NCI-H526 (cell line): Measurements from ENCODE around the gene PLOD2.

Source experiments
- DNase-seq, 2 experiments: peaks; one replicate each; lab custom pipeline; 2025; lab: John Stamatoyannopoulos, UW

PLOD2 gene

DNA sequence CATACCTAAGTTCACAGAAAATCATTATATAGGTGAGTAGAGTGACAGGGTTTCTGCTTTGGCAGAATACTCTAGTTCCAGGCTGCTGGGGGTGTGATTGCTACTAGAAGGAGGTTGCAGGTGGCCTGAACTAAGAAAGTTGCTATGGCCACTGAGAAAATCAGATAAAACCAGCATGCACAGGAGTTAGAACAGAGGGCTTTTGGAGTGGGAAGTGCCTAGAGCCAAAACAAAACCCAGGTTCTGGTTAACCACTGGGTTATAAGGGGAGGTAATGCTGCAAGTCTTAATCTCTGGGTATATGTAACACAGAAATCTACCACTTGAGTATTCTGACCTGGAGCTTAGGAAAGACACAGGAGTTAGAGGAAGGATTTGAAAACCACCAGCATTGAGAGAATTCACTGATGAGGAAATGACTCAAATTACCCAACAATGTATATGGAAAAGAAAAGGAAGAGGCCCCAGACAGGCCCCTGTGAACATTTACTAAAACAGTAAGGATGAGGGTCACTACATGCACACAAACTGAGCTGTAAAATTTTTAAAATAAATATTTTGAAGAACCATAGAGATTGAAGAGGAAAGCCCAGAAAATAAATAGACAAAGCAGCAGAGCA is 60.0 kb downstream of the PLOD2 start:
- DNase-seq = no peak

DNA sequence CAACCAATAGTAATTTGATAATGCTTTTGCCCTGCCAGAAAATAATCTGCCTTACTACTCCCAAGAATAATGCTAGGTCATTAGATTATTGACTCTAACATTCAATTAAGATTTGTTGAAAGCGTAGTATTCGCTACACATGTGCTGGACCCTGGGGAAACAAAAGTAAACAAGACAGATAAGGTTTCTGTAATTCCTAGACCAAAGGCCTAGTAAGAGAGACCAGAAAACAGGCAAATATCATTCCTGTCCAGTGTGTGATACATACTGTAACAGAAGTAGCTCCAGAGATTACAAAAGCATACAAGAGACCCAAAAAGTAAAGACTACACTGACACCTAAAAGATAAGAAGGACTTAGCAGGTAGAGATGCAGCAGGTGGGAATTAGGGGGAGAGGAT is 60.8 kb downstream of the PLOD2 start:
- no peak for DNase-seq

DNA sequence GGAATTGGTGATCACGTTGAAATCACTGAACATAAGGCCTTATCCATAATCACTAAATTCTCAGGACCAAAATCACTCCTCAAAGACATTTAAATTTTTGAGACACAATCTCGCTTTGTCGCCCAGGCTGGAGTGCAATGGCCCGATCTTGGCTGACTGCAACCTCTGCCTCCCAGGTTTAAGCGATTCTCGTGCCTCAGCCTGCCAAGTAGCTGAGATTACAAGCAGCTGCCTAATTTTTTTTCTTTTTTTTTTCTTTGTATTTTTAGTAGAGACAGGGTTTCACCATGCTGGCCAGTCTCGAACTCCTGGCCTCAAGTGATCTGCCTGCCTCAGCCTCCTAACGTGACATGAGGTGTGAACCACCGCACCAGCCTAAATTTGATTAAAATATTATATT is 61.7 kb downstream of the PLOD2 start:
- no peak for DNase-seq

DNA sequence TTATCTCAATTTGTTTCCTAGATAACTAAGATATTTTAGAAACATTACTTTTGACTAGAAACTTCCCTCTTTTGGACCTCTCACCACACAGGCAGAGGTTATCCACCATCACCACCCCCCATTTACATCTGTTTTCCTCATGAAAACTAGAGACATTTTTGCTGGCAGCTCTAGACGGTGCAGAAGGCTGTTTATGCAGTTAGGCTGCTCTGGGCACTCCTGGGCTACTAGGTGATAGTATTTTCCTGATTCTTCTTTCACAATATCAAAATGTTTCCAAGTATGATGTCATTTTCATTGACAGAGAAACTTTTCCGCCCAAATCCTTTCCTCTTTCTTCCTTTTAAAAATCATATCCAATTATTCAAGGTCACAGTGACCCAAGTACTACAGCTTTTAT is 67.1 kb downstream of the PLOD2 start:
- no peak for DNase-seq

DNA sequence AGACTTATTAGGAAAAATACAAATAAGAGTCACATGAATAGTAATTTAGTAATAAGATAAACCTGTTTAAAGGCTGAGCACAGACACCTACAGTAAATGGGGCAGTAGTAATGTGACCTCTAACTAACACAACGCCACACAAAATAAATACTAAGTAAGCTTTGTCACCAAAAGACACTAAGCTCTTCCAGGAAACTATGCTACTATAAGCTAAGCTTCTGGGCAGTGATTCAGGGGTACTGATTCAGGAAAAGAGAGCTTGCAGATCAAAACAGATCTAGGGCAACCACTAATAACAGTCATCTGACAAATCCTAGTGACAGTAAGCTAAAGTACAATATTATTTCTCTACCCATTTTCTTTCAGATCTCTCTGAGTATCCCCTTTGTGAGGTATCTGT is 68.8 kb downstream of the PLOD2 start:
- no peak for DNase-seq

DNA sequence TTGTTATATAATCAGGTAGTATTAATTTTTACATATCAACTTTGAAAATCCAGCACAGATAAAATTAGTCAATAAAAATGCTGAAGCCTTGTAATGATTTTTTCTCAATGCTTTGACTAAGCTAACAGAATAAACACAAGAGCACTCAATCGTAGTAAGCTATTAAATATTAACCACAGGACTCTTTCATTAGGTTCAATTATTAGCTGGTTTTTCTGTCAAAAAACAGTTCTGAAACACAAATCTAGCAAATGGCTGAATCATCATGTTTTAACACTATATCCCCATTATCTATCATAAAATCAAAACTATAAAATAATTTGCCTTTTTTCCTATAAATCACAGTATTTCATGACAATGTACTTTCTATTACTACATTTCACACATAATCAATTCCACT is 69.6 kb downstream of the PLOD2 start:
- no peak for DNase-seq

DNA sequence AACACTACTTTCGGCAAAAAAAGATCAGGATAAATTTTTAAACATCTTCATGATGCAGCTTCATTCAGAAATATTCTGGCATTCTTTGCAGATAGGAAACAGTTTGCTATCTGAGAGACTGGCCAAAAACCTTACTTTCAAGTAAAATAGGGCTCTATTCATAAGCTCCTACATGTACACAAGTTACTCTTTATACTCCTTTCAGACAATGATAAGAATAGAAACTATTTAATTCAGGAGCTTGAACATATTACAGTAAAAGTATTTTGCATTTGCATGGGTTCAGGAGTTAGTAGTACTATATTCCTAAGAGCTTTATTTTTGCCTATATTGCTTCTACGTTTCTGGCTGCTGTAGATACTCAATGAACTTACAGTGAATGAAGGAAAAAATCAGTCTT is 70.5 kb downstream of the PLOD2 start:
- DNase-seq = no peak

DNA sequence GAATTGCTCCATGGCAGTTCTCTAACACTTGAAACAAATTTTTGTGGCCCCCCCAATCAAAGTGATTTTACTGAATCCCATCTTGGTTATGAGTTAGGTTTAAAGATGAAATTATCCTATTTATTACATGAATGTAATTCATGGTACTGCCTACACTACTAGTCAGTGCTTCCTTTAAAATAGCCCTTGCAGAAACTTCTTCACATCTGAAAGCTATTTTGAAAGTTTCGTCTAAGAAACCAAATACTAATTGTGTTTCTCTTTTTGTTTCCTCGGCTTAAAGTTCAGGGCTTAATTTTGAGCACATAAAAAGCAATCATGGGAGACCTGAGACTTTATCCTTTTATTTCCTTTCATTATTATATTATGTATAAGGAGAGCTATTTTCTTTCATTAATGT is 72.1 kb downstream of the PLOD2 start:
- DNase-seq = no peak

DNA sequence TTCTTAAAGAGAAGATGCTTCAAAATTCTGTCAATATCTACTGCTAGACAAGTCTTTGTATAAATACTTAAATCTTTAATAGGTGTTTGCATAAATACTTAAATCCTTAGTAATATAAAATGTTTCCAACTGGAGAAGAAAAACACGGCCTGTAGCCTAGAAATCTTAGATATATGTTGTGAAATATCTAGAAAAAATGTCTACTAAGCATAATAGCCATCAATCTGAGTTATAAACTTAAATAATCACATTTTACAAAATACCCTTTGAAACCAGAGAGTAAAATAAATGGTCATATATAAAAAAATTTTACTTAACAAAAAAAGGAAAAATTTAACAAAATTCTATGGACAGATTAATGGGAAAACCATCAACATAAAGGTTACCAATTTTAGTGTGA is 73.9 kb downstream of the PLOD2 start:
- DNase-seq = no peak

DNA sequence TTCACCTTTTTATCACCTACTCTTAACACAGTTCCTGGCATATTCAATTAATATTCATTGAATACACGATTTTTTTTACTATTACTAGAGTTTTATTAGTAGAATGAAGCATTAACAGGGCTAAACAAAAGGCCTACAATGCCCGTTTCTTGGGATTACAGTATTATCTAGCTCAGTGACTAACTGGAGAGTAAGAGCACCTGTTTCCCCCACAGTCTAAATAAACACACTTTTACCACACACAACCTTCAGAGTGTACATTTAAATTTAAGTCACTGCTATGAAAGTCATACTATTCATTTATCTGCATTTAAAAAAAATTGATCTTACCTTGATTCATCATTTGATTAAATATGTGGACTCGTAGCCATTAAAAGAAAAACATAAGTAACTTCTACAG is 74.8 kb downstream of the PLOD2 start:
- no peak for DNase-seq

DNA sequence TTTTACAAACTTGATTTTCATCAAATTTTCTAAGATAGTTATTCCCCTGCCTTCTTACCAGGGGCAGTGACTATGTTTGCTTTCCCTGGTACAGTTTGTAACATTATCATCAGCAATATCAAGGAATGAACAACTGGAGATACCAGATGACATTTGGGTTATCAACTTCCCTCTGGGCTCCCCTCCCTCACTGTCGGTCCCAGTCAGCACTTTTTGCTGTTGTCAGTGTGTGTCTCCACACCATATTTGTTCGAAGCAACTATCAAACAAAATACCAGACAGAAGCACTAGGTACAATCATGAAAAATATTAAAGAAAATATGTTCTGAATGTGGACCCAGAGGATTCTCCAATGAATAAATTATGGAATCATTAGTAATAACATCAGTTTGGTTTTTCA is 75.3 kb downstream of the PLOD2 start:
- DNase-seq = no peak

DNA sequence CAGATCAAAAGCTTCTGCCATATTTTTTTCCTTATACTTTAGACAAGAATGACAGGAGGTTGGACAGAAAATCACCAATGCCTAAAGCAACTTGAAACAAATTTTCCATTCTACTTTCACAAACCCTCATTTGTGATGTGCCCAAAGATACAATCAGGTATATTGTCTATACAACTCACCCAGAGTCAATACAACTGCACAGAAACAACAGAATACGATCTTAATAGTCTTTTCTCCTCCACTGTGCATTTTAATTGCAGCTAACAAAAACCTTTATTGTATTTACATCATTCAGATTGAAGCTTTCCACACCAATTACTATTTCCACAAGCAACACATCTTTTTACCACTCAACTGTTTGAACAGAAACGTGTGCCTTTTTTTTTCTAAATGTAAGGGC is 80.4 kb downstream of the PLOD2 start:
- DNase-seq = no peak

DNA sequence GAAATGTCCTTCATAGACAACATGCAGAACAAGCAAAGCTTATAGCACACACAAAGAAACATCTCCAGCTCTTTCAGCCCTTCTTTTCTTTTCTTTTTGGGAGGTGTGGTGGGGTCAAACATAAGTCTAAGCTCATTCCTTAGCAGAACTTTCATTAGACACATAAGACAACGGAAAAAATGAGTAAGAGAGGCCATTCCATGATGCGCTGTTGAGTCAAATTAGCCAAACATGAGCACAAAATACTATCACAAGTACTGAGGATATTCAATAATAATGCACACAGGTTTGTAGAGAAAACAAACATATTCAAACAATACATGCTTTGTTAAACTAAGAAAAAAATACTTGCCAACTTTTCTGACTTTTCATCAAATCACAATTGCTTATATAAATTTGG is 83.0 kb downstream of the PLOD2 start:
- no peak for DNase-seq

DNA sequence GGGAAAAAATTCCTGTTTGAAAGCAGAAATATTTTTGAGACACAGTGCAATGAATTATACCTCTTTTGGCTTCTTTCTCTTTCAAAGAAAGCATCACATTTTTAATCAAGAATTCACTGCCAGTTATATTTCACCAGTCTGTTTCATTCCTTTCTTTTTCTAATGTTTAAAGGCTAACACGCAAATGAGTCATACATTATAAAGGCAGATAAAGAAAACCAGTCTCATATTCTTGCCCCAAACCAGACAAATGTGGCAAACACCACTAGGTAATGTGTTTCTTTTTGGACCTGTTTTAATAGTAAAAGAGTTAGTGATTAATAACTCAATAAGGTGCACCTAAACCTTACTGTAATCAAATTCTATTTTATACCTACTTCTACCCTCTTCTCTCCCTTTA is 83.8 kb downstream of the PLOD2 start:
- DNase-seq = no peak

DNA sequence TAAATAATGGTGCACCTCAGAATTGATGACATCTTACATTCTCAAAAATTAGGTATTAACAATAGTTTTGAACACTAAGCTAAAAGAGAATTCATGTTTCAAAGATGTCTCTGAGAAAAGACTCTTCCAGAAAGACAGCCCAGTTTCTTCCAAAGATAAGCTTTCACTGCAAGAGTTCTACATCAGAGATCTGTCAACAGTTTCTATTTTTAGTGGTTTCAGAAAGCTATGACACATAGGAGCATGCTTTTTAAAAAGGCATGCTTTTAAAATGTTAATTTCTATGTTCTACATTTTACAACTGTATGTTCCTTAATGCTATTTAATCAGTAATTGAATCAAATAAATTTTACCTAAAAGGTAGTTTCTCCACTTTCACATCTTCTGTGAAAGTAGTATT is 88.2 kb downstream of the PLOD2 start:
- DNase-seq = no peak

DNA sequence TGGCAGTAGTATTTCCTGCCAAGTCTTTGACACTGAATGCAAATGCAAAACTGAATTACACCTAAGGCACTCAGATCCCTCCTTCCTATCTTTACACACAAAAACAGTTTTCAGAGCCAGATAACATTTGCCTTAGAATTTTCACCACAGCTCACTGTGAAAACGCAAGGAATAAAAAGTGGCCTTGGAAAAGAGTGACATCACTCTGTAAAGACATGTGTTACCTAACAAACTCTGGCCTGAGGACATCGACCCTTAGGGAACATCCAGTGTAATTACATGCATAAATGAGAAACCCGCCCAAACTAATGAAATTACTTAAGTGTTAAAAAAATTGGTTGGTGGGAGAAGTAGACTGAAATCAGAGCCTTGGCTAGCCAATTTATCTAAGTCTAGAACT is 88.9 kb downstream of the PLOD2 start:
- no peak for DNase-seq

DNA sequence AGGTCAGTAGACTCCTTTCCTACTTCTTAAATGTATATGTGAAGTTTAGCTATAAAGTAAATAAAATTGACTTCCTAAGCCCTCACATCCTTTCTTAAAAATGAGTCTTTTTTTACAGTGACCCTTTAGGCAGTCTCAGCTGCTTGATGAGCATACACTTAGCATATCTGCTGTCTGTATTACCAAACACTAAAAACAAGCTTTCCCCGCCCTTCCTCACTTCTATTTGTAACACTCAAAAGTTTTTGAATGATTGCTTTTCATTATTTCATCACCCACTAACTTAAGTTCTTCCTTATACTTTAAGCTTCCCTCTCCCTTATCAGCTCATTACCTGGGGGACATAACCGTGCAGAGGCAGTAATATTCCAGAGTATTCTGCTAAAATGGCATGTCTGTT is 89.4 kb downstream of the PLOD2 start:
- no peak for DNase-seq

DNA sequence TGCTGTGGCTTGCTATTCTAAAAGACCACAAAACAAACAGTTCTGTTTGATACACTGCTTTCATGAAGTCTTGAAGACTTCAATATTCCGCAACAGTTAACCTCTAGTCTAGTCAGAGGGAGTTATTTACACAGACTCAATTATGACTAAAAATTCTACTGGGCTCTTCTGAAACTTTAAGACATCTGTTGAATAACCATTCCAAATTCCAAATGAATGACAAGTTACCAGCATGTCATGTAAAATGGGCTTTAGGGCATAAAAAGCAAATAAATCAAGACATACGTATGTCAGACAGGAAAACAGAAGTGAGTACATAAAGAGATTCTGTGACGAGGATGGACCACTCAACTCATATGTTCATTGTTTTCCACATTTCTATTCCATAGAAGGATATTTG is 93.9 kb downstream of the PLOD2 start:
- DNase-seq = no peak

DNA sequence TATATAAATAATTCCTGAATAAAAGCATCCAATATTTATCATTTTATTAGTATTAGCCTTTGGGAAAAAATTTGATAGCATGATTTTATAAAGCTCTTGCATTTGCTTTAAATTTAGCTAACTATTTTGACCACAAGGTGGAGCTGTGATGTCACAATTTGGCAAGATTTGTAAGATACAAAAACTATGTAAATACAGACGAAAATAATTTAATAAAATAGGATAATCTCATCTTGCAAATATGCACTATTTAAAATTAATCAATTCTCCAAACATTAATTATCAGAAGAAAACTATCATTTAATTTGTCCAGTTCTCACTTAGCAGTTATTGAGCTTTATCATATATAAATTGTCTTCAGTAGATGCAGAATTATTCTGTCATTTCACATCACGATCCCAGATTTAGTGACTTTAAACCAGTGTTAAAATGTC is 95.4 kb downstream of the PLOD2 start:
- DNase-seq = peak; percentile 48 to 76

DNA sequence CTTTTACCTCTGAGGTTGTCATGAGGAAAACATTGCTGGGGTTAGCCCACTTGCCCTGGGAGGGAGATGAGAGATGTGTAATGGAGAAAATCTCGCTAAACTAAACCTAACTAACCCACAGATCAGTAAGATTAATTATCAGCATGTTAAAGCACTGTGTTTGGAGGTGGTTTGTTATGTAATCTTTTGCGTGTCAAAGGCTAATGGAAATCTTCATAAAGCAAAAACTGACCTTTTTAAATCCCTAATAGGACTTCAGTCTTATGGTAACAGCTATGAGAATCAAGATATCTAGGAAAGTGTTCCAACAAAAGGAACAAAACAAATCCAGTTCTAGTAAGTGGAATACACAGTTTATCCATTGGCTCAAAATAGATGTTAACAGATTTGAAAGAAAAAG is 102.7 kb downstream of the PLOD2 start:
- DNase-seq = no peak

DNA sequence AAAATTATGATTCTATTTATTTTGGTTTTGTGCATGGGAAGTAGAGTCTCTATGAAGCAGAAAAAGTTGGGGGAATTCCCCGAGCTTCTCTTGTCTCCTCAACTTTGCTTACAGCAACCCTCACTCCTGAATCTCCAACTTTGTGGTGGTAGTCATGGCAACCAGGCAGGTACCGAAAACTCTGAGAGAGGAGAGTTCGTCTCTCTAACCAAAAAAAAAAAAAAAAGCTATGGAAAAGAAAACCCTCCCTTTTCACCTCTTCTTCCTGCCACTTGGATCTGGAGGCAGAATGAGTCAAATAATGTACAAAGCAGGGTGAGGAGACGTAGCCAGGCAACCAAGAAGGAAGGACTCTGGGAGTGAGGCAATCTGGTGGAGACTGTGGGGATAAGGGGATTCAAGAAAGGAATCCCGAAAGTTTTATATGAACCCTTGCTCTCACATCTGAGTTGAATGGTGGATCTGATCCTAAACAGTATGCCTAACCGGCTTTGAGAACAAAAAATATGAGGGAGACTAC is 108.1 kb downstream of the PLOD2 start:
- DNase-seq = no peak

DNA sequence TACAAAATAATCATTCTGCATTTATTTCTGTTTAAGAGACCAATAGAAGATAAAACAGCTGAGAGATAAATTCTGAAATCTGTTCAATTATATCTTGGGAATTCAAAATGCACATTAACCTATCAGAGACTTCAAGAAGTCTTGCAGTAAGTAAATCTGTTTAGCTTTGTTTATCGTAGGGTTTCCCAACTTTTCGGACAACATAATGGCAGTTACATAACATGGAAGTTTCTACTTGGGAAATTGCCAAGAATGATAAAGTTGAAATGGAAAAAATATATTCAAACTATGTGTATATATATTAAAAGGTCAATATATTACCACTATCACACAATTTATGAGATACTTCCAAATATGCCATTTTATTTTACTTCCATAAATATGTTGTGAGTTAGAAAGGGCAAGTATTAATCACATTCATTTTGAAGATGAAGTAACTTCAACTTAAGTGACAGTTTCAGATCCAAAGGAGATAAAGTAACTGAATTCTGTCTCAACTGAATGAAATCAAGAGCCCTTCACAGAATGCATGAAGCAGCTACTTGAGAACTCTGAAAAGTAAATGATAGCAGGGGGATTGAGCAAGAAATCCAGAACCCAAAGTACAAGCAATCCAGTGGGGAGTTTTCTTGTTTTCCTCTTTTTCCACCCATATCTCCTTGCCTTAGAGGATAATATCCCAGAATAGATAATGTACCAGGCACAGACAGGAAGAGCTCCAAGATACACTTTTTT is 108.8 kb downstream of the PLOD2 start:
- DNase-seq = no peak

DNA sequence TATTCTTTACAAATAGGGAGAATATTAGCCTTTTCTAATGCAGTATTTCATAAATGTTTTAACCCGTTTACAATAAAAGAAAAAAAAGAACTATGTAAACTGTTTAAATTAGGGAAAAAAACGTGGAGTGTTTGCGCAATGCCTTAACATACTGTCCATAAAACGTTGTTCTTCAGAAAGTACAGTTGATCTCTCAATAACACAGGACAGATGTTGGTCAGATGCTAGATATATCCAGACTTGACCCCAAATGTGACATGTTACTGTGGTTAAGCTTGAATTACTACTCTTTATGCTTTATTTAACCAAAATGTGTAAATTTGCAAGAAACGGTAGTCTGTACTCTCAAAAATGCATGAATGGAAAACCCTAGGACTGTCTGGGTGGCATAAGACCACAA is 110.3 kb downstream of the PLOD2 start:
- no peak for DNase-seq

DNA sequence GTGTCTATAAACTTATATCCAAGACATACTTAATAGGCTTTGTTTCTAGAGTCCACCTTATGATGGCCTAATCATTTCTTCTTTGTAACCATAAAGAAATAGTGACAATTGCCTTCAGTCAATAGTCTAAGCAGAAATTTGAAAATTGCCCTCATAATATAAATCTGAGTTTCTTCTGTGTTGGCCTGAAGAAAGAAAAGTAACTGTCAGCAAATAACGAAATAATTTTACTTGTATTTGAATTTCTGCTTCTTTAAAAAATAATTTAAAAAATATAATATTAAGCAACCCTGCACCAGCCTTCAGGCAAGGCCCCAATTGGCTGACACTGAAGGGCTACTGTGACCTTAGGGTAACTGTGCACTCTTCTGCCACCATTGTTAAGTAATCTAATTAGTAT is 113.5 kb downstream of the PLOD2 start:
- no peak for DNase-seq
